SU-DHL-6 (cell line): ENCODE results near the gene RRP1B.
"Not testable (repeated sequence)": the region's sequence is repeated elsewhere in the genome, so short reads cannot be mapped to it uniquely, and the experiment has no call there.

Source experiments
- H2AFZ ChIP-seq: fragments of 200-600 bp; sonication (generic); 2 replicates; pipeline ENCODE4 v1.6.1; 2014; ENCODE audit warnings: low read depth, mild to moderate bottlenecking, moderate library complexity, mixed read lengths, antibody characterized with exemption, low read length; ENCODE audit not compliant: severe bottlenecking
- H3F3A ChIP-seq: fragments of 200-600 bp; shearing (Covaris generic); 2 replicates; pipeline ENCODE4 v1.6.0; 2016; ENCODE audit warnings: antibody characterized with exemption, mild to moderate bottlenecking; ENCODE audit not compliant: insufficient read depth
- H3K27ac ChIP-seq: fragments of 200-600 bp; sonication (generic); 2 replicates; pipeline ENCODE4 v1.5.1; 2016; ENCODE audit warnings: low read depth, mild to moderate bottlenecking, low read length, moderate library complexity, mixed read lengths
- H3K27me3 ChIP-seq: fragments of 200-600 bp; sonication (generic), shearing (Covaris generic); 2 replicates; pipeline ENCODE4 v1.6.0; 2014; ENCODE audit warnings: mild to moderate bottlenecking, low read length
- H3K36me3 ChIP-seq: fragments of 200-600 bp; sonication (generic); 2 replicates; pipeline ENCODE4 v1.6.1; 2014; ENCODE audit warnings: mild to moderate bottlenecking, low read length, mixed read lengths
- H3K4me2 ChIP-seq: fragments of 300-600, 200-600 bp; shearing (Covaris generic), sonication (generic); 2 replicates; pipeline ENCODE4 v1.6.0; 2014; ENCODE audit warnings: low read length, low read depth, mild to moderate bottlenecking; ENCODE audit not compliant: poor library complexity, severe bottlenecking
- H3K4me3 ChIP-seq: fragments of 200-600 bp; sonication (generic); 2 replicates; pipeline ENCODE4 v1.5.1; 2014; ENCODE audit warnings: antibody characterized with exemption, low read length, mild to moderate bottlenecking, mixed read lengths; ENCODE audit not compliant: insufficient read depth, poor library complexity, severe bottlenecking
- H3K79me2 ChIP-seq: fragments of 200-600 bp; sonication (generic); 2 replicates; pipeline ENCODE4 v1.6.1; 2014; ENCODE audit warnings: mild to moderate bottlenecking, low read length, moderate library complexity; ENCODE audit not compliant: insufficient read depth
- H3K9ac ChIP-seq: fragments of 200-600 bp; sonication (generic); 2 replicates; pipeline ENCODE4 v1.7.0; 2014; ENCODE audit warnings: mild to moderate bottlenecking, low read length
- H3K9me2 ChIP-seq: fragments of 200-600 bp; sonication (generic); replicated peaks from 2 replicates; pipeline ENCODE4 v1.6.1; 2014; ENCODE audit warnings: low read length; ENCODE audit not compliant: insufficient read depth
- H3K9me3 ChIP-seq: fragments of 200-600 bp; sonication (generic); 2 replicates; pipeline ENCODE4 v1.6.1; 2014; ENCODE audit warnings: low read length, mixed read lengths; ENCODE audit not compliant: insufficient read depth
- H4K20me1 ChIP-seq: fragments of 200-600 bp; sonication (generic); 2 replicates; pipeline ENCODE4 v1.6.1; 2014; ENCODE audit warnings: low read depth, mild to moderate bottlenecking, antibody characterized with exemption, low read length, moderate library complexity, mixed read lengths
- EZH2phosphoT487 ChIP-seq: fragments of 200-600 bp; sonication (generic), shearing (Covaris generic); conservative IDR thresholded peaks from 2 replicates; pipeline ENCODE4 v1.6.1; 2018; ENCODE audit warnings: mild to moderate bottlenecking, antibody characterized with exemption, low read length, moderate library complexity, mixed read lengths
- TF ChIP-seq, protein P1 (sequence below): fragments of 200-600 bp; sonication (generic); IDR thresholded peaks from one replicate; pipeline ENCODE4 v1.5.1; 2017; ENCODE audit warnings: antibody characterized with exemption, mild to moderate bottlenecking, low read length, moderate library complexity; ENCODE audit not compliant: insufficient read depth, poor library complexity, severe bottlenecking

Gene RRP1B

DNA sequence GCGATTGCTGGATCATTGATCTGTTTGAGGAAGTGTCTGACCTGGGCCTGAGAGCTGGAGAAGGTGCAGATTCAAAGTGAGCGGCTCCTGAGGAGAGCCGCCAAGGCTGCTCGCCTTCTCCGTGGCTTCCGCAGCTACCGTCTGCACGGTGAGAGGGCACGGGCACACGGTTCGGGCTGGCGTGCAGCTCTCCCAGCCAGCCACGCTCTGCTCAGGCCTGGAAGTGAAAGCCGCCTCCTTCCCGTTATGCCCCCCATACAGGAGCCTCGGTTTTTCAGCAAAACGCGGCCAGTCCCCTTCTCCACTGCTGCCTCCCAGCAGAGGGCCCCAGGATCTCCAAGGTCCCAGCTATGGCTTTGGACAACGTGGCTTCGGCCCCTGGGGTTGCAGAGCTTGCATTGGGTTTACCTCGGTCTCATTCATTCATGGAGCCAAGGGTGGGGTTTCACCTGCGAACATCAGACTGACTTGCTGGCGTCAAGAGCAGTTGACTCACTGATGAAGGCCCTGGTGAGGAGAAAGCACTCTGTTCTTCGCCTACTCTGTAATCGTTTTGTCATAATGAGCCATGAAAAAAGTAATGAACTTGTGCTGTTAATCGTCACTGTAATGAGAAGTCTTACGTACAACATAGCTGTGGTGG, 35.2 kb downstream of the RRP1B start:
- no peaks in the 10 kb centered on the region for H3K79me2 ChIP-seq
- no peak overlapping the region for H3K4me3 ChIP-seq
- TF ChIP-seq, protein P1, sequence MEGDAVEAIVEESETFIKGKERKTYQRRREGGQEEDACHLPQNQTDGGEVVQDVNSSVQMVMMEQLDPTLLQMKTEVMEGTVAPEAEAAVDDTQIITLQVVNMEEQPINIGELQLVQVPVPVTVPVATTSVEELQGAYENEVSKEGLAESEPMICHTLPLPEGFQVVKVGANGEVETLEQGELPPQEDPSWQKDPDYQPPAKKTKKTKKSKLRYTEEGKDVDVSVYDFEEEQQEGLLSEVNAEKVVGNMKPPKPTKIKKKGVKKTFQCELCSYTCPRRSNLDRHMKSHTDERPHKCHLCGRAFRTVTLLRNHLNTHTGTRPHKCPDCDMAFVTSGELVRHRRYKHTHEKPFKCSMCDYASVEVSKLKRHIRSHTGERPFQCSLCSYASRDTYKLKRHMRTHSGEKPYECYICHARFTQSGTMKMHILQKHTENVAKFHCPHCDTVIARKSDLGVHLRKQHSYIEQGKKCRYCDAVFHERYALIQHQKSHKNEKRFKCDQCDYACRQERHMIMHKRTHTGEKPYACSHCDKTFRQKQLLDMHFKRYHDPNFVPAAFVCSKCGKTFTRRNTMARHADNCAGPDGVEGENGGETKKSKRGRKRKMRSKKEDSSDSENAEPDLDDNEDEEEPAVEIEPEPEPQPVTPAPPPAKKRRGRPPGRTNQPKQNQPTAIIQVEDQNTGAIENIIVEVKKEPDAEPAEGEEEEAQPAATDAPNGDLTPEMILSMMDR = no peak
- no peak for TF ChIP-seq EZH2phosphoT487
- no peaks in the 10 kb centered on the region for H3K27me3 ChIP-seq
- H2AFZ ChIP-seq = no peak overlapping the region
- H4K20me1 ChIP-seq = no peaks in the 10 kb centered on the region
- H3K36me3 ChIP-seq = 0 out of 2 replicates have a peak, but pooled peaks cover 7% of the 10 kb centered on the region
- H3K9ac ChIP-seq = no peak overlapping the region
- H3F3A ChIP-seq = peaks cover 7% of the 10 kb centered on the region; the same call in 1 of the 2 replicates
- no peaks in the 10 kb centered on the region for H3K9me3 ChIP-seq
- H3K4me2 ChIP-seq = no peak overlapping the region
- H3K9me2 ChIP-seq = no peaks in the 10 kb centered on the region
- H3K27ac ChIP-seq = no peak overlapping the region

DNA sequence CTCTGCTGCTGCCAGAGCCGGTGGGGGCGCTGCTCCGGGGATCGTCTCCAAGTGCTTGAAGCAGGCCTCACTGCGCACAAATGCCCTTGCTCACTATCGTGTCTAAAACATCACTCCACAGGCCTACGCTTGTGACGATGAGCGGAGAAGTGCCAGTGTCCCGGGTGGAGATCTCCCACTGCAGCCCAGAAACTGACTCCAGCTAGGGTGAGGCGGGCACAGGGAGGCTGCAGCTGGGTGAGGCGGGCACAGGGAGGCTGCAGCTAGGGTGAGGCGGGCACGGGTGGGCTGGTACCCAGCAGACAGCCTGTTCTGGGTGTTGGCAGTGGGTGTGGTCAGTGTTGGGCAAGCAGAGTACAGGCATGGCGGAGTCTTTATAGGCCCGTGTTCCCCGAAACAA, 36.9 kb downstream of the RRP1B start:
- Histone ChIP-seq H3K36me3 (0 out of 2 replicates have a peak, but pooled peaks cover 7% of the 10 kb centered on the region), H3K9ac (no peak overlapping the region), H3K27ac (no peak overlapping the region), H4K20me1 (no peaks in the 10 kb centered on the region), H2AFZ (no peak overlapping the region), H3K4me3 (no peak overlapping the region), H3K9me2 (no peaks in the 10 kb centered on the region), H3K9me3 (no peaks in the 10 kb centered on the region), H3F3A (peaks cover 7% of the 10 kb centered on the region; the same call in 1 of the 2 replicates), H3K4me2 (no peak overlapping the region), H3K27me3 (no peaks in the 10 kb centered on the region), H3K79me2 (no peaks in the 10 kb centered on the region)
- TF ChIP-seq, protein P1 = no peak
- no peak for TF ChIP-seq EZH2phosphoT487

DNA sequence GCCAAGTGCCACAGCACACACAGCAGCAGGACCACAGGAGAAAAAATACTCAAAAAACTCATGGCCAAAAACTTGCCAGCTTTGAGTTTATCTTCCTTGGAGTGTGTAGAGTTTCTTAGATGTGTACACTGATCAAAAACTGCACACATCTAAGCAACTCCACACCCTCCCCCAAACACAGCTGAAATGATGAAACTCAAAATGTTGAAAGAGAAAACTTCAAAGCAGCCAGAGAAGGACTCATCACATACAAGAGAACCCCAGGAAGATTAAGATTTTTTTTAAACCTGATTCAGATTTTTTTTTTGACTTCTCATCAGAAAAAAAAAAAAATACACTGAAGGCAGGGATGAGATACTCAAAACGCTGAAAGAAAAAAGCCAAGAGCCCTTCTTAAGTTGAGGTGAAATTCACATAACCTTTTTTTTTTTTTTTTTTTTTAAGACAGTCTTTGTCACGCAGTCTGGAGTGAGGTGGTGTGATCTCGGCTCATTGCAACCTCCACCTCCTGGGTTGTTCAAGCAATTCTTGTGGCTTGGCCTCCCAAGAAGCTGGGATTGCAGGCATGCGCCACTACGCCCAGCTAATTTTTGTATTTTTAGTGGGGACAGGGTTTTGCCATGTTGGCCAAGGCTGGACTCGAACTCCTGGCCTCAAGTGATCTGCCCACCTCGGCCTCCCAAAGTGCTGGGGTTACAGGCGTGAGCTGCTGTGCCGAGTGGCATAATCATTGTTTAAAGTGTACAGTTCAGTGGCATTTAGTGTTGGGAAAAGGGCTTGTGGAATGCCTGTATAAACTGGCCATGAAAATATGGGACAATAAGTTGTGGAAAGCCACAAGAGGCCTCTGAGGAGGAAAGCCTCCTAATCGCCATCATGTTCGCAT, 38.6 kb downstream of the RRP1B start:
- Histone ChIP-seq H3K4me2 (no peak overlapping the region), H3K9ac (no peak overlapping the region), H3K9me2 (no peaks in the 10 kb centered on the region), H3K27me3 (no peaks in the 10 kb centered on the region), H4K20me1 (no peaks in the 10 kb centered on the region), H3K9me3 (no peaks in the 10 kb centered on the region), H3K36me3 (0 out of 2 replicates have a peak, but pooled peaks cover 7% of the 10 kb centered on the region), H3F3A (peaks cover 7% of the 10 kb centered on the region; the same call in 1 of the 2 replicates), H2AFZ (no peak overlapping the region), H3K27ac (no peak overlapping the region), H3K4me3 (no peak overlapping the region), H3K79me2 (no peaks in the 10 kb centered on the region)
- TF ChIP-seq EZH2phosphoT487 = no peak
- TF ChIP-seq, protein P1 = no peak

DNA sequence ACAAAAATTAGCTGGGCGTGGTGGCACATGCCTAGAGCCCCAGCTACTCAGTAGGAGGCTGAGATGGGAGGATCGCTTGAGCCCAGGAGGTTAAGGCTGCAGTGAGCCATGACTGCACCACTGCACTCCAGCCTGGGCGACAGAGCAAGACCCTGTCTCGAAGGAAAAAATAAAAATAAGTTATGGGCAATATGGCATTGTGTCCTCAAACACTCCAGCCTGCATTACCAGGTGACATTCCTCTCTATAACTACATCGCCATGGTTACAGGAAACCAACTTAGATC, 40.1 kb downstream of the RRP1B start:
- not testable (repeated sequence) for H3K4me2 ChIP-seq, H3K27me3 ChIP-seq, H3K9me3 ChIP-seq, H3K9ac ChIP-seq, H3K36me3 ChIP-seq, H3K79me2 ChIP-seq, H3F3A ChIP-seq, H2AFZ ChIP-seq, H3K9me2 ChIP-seq, H4K20me1 ChIP-seq, H3K4me3 ChIP-seq, H3K27ac ChIP-seq
